ENCODE data around the gene CRB3. TPM values are rescaled to one million over a fixed set of nuclear protein-coding genes. Genes with fewer than 3 reads are reported as not detected.
"Not testable (repeated sequence)": the region's sequence is repeated elsewhere in the genome, so short reads cannot be mapped to it uniquely, and the experiment has no call there.

Gene CRB3
- total and polyA plus RNA-seq, 4 donors, result 19.2 to 38.7 (median 28.9) TPM

DNA sequence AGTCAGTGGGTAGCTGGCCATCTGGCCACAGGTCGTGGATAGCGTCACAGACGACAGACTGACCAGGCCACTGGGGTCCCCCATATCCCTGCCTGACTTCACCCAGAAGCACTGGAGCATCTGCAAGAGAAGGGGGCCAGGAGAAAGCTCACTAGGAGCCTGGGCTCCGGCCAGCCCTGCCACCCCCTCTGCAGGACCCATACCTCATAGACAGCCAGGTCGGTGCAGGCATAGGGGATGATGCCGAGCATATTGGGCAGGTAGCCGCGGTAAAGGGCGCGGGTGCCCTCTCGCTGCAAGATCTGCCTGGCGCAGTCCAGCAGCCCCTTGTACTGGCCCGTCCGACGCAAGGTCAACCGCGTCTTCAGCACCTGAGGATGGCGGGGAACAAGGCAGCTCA is 36.9 kb upstream of the CRB3 start (continued):
- TF ChIP-seq, protein P1, sequence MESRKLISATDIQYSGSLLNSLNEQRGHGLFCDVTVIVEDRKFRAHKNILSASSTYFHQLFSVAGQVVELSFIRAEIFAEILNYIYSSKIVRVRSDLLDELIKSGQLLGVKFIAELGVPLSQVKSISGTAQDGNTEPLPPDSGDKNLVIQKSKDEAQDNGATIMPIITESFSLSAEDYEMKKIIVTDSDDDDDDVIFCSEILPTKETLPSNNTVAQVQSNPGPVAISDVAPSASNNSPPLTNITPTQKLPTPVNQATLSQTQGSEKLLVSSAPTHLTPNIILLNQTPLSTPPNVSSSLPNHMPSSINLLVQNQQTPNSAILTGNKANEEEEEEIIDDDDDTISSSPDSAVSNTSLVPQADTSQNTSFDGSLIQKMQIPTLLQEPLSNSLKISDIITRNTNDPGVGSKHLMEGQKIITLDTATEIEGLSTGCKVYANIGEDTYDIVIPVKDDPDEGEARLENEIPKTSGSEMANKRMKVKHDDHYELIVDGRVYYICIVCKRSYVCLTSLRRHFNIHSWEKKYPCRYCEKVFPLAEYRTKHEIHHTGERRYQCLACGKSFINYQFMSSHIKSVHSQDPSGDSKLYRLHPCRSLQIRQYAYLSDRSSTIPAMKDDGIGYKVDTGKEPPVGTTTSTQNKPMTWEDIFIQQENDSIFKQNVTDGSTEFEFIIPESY (IDR thresholded peaks at IDR 0.05), result no peak

DNA sequence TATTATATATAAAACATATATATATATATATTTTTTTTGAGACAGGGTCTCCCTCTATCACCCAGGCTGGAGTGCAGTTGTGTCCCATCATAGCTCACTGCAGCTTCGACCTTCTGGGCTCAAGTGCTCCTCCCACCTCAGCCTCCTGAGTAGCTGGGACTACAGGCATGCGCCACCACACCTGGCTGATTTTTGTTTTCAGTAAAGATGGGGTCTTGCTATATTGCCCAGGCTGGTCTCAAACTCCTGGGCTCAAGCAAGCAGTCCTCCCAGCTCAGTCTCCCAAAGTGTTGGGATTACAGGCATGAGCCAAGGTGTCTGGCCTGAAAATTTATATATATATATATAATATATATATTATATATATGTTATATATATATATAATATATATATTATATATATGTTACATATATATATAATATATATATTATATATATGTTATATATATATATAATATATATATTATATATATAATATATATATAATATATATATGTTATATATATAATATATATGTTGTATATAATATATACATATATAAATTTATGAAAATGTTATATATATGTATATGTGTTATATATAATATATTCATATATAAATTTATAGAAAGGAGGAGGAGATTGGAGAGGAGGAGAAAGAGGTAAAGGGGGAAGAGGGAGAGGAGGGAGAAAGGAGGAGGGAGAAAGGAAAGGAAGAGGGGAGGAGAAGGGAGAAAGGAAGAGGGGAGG is 35.2 kb upstream of the CRB3 start:
- DNase-seq (ENCODE audit: low spot score), result not testable (repeated sequence)
- WGBS, result 87% methylated on average over 2 of the region's 2 CpGs

DNA sequence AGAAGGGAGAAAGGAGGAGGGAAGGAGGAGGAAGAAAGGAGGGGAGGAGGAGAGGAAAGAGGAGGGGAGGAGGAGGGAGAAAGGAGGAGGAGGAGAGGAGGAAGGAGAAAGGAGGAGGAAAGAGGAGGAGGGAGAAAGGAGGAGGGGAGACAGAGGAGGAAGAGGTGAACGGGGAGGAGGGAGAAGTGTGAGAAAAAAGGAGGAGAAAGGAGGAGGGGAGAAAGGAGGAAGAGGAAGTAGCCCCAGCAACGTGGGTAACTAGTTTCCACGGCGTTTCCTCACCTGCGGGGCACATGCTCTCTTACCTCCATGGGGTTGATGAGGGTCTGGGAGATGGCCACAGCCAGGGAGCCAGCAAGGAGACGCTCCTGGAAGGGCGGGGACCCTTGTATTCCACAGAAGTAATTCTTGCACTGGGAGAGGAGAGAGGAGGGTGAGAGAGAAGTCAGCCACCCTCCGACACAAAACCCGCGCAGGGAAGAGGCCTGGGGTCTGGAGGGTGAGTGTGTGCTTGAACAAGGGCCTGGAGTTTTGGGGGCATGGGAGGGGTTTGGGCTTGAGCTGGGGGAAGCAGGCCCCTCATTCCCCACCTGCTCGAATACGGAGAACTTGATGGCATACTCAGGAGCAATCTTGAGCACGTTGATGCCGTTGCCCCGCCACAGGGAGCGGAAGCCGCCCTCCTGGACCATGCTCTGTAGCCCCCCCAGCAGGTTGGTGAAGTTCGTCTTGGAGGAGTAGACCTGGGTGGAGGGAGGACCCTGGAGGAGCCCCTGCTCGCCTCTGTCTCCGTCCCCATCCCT is 34.5 kb upstream of the CRB3 start:
- Histone ChIP-seq H3K4me3 (ENCODE audit: low read depth in 1 of 3, low read length in 3 of 3) (no peak overlapping the region), H3K27me3 (ENCODE audit: control insufficient read depth in 4 of 4, insufficient read depth in 4 of 4, low read length in 3 of 4) (no peaks in the 10 kb centered on the region), H3K4me1 (ENCODE audit: control insufficient read depth in 4 of 4, insufficient read depth in 4 of 4, low read length in 3 of 4) (peaks cover 0 to 5% (median 2%) of the 10 kb centered on the region in 4 donors), H3K9me3 (ENCODE audit: control insufficient read depth in 4 of 4, low read length in 3 of 4) (no peaks in the 10 kb centered on the region), H3K36me3 (ENCODE audit: control insufficient read depth in 4 of 4, insufficient read depth in 3 of 4, low read depth in 1 of 4, low read length in 3 of 4) (no peaks in the 10 kb centered on the region), H3K27ac (ENCODE audit: low read depth in 1 of 2, low read length in 2 of 2) (no peak overlapping the region), H3K9ac (ENCODE audit: low read depth in 1 of 2, low read length in 2 of 2) (no peak overlapping the region)
- WGBS, result 61% methylated on average over 20 of the region's 20 CpGs
- no peak for DNase-seq (ENCODE audit: low spot score)
- TF ChIP-seq, protein P2, sequence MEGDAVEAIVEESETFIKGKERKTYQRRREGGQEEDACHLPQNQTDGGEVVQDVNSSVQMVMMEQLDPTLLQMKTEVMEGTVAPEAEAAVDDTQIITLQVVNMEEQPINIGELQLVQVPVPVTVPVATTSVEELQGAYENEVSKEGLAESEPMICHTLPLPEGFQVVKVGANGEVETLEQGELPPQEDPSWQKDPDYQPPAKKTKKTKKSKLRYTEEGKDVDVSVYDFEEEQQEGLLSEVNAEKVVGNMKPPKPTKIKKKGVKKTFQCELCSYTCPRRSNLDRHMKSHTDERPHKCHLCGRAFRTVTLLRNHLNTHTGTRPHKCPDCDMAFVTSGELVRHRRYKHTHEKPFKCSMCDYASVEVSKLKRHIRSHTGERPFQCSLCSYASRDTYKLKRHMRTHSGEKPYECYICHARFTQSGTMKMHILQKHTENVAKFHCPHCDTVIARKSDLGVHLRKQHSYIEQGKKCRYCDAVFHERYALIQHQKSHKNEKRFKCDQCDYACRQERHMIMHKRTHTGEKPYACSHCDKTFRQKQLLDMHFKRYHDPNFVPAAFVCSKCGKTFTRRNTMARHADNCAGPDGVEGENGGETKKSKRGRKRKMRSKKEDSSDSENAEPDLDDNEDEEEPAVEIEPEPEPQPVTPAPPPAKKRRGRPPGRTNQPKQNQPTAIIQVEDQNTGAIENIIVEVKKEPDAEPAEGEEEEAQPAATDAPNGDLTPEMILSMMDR (IDR thresholded peaks at IDR 0.05; ENCODE audit: low read depth, low read length, missing input control), result no peak
- no peak for TF ChIP-seq SP1 (IDR thresholded peaks at IDR 0.05)
- no peak for TF ChIP-seq RXRA (IDR thresholded peaks at IDR 0.05)
- TF ChIP-seq, protein P3, sequence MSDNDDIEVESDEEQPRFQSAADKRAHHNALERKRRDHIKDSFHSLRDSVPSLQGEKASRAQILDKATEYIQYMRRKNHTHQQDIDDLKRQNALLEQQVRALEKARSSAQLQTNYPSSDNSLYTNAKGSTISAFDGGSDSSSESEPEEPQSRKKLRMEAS (IDR thresholded peaks at IDR 0.05), result no peak
- TF ChIP-seq TAF1 (conservative IDR thresholded peaks at IDR 0.05), result no peak
- no peak for TF ChIP-seq EGR1 (IDR thresholded peaks at IDR 0.05; ENCODE audit: low read depth in 2 of 2)
- TF ChIP-seq GABPA (IDR thresholded peaks at IDR 0.05 in 1 of 2, conservative IDR thresholded peaks at IDR 0.05 in 1 of 2), result no peak
- no peak for TF ChIP-seq FOXA1 (IDR thresholded peaks at IDR 0.05)
- TF ChIP-seq FOXA2 (IDR thresholded peaks at IDR 0.05), result no peak
- TF ChIP-seq HNF4A (conservative IDR thresholded peaks at IDR 0.05), result no peak
- no peak for TF ChIP-seq RAD21 (IDR thresholded peaks at IDR 0.05)
- TF ChIP-seq, protein P1 (IDR thresholded peaks at IDR 0.05), result no peak
- no peak for TF ChIP-seq HNF4G (IDR thresholded peaks at IDR 0.05)
- TF ChIP-seq NR2F2 (IDR thresholded peaks at IDR 0.05), result no peak
- TF ChIP-seq, protein P4, sequence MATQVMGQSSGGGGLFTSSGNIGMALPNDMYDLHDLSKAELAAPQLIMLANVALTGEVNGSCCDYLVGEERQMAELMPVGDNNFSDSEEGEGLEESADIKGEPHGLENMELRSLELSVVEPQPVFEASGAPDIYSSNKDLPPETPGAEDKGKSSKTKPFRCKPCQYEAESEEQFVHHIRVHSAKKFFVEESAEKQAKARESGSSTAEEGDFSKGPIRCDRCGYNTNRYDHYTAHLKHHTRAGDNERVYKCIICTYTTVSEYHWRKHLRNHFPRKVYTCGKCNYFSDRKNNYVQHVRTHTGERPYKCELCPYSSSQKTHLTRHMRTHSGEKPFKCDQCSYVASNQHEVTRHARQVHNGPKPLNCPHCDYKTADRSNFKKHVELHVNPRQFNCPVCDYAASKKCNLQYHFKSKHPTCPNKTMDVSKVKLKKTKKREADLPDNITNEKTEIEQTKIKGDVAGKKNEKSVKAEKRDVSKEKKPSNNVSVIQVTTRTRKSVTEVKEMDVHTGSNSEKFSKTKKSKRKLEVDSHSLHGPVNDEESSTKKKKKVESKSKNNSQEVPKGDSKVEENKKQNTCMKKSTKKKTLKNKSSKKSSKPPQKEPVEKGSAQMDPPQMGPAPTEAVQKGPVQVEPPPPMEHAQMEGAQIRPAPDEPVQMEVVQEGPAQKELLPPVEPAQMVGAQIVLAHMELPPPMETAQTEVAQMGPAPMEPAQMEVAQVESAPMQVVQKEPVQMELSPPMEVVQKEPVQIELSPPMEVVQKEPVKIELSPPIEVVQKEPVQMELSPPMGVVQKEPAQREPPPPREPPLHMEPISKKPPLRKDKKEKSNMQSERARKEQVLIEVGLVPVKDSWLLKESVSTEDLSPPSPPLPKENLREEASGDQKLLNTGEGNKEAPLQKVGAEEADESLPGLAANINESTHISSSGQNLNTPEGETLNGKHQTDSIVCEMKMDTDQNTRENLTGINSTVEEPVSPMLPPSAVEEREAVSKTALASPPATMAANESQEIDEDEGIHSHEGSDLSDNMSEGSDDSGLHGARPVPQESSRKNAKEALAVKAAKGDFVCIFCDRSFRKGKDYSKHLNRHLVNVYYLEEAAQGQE (IDR thresholded peaks at IDR 0.05), result no peak
- TF ChIP-seq JUND (IDR thresholded peaks at IDR 0.05), result no peak

More for the DNA sequence above, 35.2 kb upstream of the CRB3 start:
- not testable (repeated sequence) for H3K27ac ChIP-seq (ENCODE audit: low read depth in 1 of 2, low read length in 2 of 2); H3K36me3 ChIP-seq (ENCODE audit: control insufficient read depth in 4 of 4, insufficient read depth in 3 of 4, low read depth in 1 of 4, low read length in 3 of 4); H3K4me1 ChIP-seq (ENCODE audit: control insufficient read depth in 4 of 4, insufficient read depth in 4 of 4, low read length in 3 of 4); H3K4me3 ChIP-seq (ENCODE audit: low read depth in 1 of 3, low read length in 3 of 3); H3K27me3 ChIP-seq (ENCODE audit: control insufficient read depth in 4 of 4, insufficient read depth in 4 of 4, low read length in 3 of 4); H3K9ac ChIP-seq (ENCODE audit: low read depth in 1 of 2, low read length in 2 of 2); H3K9me3 ChIP-seq (ENCODE audit: control insufficient read depth in 4 of 4, low read length in 3 of 4)

Data from liver (tissue), 9 donors.